Measurements from ENCODE around the gene TSPO. TPM values are rescaled to one million over a fixed set of nuclear protein-coding genes. Genes with fewer than 3 reads are reported as not detected.
"Not testable (repeated sequence)": the region's sequence is repeated elsewhere in the genome, so short reads cannot be mapped to it uniquely, and the experiment has no call there.

Gene TSPO
- total RNA-seq, 1 donor from 2014 or later, result 51.5 TPM

- no peak for DNase-seq
Measured at GRCh38 chr22:43131773-43132501, 19.4 kb upstream of the TSPO start.

DNA sequence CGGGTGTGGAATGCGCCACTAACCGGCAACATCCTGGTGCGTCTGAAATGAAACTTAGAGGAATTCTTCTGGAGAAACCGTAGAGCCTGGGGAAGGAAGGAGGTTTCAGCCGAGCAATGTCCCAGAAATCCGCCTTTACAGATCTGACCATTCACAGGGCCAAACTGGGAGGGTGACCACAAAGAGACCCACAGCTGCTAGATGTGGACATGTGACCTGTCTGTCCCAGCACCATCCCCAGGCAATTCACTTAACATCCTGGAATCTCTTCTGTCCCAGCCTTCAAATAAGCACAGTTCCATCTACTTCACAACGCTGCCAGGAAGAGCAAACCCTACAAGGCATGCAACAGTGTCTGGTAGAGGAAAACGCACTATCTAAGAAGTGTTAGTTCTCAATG, 18.0 kb upstream of the TSPO start:
- no peak for DNase-seq

DNA sequence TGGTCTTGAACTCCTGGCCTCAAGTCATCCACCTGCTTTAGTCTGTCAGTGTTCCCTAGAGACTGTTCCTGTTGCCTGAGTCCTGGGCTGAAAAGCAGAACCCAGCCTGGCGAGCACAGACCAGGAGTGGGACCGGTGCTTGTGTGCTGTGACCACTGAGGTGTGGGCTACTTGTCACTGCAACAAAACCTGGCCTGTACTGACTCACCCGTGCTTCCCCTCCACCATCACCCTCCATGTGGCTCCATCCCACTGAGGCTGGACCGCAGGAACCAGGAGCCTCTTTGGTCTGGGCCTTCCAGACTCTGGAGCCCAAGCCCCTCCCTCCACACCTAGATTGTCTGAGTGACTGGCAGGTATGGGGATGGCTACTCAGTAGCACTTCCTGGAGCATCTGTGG, 16.8 kb upstream of the TSPO start:
- DNase-seq, result no peak

- DNase-seq, result no peak
Measured at GRCh38 chr22:43135565-43135964, 15.8 kb upstream of the TSPO start.

GRCh38 chr22:43136255-43136654, 15.1 kb upstream of the TSPO start:
- no peak for DNase-seq

GRCh38 chr22:43136801-43137200, 14.6 kb upstream of the TSPO start:
- DNase-seq, result no peak

DNA sequence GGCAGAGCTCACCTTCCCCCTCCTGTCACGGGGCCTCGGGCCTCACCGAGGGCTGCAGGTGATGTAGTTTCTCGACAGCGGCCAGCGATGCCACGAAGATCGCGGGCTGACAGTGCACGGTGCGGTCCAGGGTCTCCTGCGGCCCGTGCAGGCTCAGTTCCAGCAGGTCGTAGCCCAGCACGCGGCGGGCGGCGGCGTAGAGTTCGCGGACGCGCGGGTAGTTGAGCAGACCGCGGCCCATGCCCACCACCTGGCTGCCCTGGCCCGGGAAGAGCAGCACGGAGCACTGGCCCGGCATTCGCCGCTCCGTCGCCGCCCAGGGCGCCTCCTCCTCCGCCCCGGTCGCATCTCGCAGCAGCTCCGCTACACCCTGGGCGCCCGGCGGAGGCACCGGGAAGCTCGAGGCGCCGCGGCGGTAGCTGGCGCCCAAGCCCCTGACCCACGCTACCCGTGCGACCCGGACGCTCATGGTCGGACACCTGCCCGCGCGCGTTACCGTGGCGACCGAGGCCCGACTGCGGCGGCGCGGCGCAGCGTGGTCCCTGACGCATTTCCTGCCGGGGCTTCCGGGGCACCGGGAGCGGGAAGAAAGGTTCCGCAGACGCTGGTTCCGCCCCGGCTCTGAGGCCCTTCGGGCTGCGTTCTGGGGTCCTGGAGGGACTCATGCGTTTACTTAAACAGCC, 8.3 kb upstream of the TSPO start, which contains the start of gene MCAT:
TSS of gene MCAT (minus strand) at position 519 of the 683 bp plus-strand sequence. CDS start at position 469, 50 bp downstream.
- peak; percentile 73 for DNase-seq

DNA sequence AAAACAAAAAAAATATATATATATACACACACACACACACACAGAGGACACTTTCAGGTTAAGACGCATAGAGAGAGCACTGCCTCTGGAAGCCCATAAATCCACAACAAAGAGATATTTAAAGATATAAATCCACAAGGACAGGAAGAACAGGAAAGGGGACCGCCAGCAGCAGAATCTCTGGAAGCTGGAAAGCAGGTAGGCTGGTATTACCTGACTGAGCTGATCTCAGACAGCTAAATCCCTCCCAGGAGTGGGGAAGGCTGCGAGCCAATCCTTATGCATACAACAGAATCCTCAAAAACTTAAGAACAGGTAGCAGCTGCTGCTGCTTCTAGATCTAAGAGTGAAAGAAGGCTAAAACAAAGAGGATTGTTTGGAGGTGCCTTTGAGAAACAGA, 6.4 kb upstream of the TSPO start:
- no peak for DNase-seq

GRCh38 chr22:43145371-43145770, 6.0 kb upstream of the TSPO start:
- DNase-seq, result not testable (repeated sequence)

GRCh38 chr22:43146332-43146731, 5.0 kb upstream of the TSPO start:
- DNase-seq, result not testable (repeated sequence)

GRCh38 chr22:43147821-43148220, 3.5 kb upstream of the TSPO start:
- DNase-seq, result no peak

GRCh38 chr22:43148581-43148980, 2.8 kb upstream of the TSPO start:
- DNase-seq, result no peak

DNA sequence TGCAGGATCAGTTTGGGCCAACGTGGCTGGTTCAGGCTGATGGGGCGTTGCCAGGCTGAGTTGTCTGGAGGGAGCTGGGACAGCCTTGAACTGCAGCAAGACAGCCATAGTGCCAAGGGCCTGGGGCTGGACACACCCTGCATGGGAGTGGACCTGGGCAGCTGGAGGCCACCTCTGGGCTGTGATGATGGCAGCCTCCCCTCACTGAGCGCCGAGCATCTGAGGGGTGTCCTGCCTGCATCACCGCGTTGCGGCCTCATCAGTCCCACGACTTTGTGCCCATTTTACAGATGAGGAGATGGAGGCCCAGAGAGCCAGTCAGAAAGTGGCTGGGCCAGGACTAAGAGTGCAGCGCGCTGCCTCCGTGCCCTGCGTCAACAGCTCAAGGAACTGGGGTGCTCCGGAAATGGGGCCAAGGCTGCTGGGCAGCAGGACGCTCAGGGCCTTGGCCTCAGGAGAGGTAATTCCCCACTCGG, 590 bp upstream of the TSPO start:
- no peak for DNase-seq

GRCh38 chr22:43152003-43152356, 621 bp downstream of the TSPO start:
- DNase-seq, result no peak

DNA sequence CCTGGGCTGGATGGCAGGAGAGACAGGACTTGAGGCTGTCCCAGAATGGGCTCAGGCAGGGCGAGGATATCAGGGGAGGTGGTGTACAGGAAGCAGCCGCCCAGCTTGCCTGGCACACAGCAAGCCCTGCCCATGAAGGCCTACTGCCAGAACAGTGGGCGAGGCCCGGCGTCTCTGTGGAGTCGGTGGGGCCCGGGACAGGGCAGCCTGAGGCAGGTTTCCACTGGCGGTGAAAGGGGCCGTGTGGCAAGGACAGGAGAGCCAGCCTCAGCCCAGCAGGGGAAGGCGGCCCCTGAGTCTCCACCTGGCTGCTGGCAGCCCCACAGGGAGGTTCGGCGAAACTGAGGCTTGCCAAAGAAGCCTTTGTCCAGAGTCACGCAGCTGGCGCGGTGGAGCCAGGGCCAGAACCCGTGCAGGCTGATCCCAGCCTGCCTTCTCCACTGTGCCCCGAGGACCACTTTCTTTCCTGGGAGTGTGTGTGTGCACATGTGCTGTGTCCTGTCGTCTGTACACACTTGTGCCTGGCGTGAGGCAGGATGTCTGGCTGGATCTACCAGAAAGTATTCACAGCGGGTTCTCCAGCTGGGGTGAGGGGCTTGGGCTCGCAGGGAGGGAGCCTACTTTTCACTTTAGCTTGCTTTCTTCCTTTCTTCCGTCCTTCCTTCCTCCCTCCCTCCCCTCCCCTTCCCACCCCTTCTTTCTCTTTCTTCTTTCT, 1.2 kb downstream of the TSPO start:
- DNase-seq, result peak; percentile 14

DNA sequence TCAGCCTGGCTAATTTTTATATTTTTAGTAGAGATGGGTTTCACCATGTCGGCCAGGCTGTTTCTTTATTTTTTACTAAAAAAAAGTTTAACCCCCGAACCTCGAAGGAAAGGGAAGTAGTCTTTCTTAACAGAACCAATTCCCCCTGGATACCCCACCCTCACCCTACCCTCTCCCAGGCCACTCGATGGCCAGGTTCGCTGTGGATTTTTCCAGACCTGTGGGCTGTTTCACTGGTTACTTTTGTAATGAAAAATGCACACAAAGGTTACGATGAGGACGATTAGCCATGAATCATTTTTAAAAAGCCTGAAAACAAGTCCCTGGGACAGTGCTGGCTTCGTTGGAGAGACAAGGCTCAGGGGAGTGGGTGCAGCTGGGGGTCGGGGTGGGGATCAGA, 2.5 kb downstream of the TSPO start:
- no peak for DNase-seq

- DNase-seq, result no peak
Measured at GRCh38 chr22:43154887-43155536, 3.7 kb downstream of the TSPO start.

- no peak for DNase-seq
Measured at GRCh38 chr22:43155789-43156188, 4.4 kb downstream of the TSPO start.

DNA sequence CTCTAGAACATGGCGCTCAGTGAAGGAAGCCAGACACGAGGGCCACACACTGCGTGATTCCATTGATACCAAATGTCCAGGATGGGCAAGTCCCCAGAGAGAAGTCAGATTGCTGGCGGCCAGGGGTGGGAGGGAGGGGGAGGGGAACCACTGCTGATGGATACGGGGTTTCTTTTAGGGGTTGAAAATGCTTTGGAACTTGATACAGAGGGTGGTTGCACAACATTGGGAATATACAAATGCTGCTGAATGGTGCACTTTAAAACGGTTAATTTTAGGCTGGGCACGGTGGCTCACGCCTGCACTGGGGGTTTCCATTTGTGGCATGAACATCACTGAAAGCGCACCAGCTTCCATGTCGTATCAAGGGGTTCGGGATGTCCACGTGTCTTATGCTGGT, 5.1 kb downstream of the TSPO start:
- no peak for DNase-seq

DNA sequence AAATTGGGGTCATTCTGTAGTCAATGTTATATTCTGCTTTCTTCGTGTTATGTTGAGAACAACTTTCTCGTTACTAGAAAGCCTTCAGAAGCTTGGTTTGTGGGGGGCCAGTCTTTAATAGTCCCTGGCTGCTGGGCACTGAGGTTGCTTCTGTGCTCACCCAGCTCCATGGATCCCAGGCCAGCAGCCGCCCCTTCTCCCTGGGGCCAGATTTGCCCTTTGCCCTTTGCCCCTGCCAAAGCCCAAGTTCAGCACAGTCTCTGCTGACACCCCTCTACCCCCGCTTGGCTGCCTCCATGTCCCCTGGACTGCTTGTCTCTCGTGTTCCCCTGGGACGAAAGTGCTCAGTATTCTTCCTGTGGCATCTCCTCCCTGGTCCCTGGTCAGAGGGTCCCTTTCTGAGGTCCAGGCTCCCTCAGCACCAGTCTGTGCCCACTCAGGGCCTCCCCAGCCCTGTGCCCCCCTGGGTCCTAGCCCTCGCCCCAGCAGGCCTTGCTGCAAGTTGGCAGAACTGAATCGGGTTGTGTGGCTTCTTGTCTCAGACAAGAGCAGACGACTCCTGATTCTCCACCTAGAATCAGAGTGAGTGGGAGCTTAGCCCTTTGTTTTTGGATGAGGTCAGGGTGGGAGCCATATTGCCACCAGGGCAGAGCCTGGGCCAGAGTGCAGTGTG, 6.7 kb downstream of the TSPO start:
- DNase-seq, result no peak

DNA sequence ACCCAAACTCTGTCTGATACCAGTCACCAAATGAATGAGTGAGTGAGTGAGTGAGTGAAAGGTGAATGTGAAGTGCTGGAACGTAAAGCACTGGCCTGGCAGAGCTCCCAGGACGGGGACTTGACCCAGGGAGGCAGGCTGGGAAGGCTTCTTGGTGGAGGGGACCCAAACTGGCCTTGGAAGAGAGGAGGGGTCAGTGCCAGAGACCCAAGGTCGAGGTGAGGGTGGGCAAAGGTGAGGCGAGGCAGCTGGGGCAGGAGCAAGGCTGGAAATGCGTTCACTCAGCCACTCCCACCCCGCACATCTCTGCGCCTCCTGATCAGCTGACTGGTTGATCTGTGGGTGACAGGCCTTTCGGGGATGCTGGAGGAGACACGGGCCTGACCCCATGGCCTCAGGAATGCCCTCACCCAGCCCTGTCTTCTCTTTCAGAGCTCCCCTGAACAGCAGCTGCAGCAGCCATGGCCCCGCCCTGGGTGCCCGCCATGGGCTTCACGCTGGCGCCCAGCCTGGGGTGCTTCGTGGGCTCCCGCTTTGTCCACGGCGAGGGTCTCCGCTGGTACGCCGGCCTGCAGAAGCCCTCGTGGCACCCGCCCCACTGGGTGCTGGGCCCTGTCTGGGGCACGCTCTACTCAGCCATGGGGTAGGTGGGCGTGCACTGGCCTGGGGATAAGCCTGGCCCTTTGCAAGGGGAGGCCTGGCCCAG, 7.6 kb downstream of the TSPO start:
- DNase-seq, result no peak
